ENCODE measurements around the gene HERPUD1. TPM values are rescaled to one million over a fixed set of nuclear protein-coding genes. Genes with fewer than 3 reads are reported as not detected.

HERPUD1 gene
- total and polyA plus RNA-seq, 4 donors: 57.8 to 219 (median 118) TPM

- H3K4me1 ChIP-seq (ENCODE audit: control insufficient read depth in 4 of 4, insufficient read depth in 4 of 4, low read length in 3 of 4): peaks cover 0 to 5% (median 2%) of the 10 kb centered on the region in 4 donors
Measured at GRCh38 chr16:56970934-56971767, 39.2 kb downstream of the HERPUD1 start.

DNA sequence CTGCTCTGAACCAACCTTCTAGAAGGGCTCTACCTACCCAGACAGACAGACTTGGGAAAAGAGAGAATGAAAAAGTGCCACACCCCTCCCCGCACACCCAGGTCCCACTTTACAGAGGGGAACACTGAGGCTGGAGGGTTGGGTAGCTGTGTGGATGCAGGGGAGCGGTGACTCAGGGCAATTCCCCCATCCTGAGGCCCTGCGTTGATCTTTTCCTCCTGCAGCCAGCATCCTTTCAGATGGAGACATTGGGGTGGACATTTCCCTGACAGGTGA is 39.8 kb downstream of the HERPUD1 start:
- no peaks in the 10 kb centered on the region for H3K36me3 ChIP-seq (ENCODE audit: control insufficient read depth in 4 of 4, insufficient read depth in 3 of 4, low read depth in 1 of 4, low read length in 3 of 4)
- H3K27ac ChIP-seq (ENCODE audit: low read depth in 1 of 2, low read length in 2 of 2): no peak overlapping the region
- no peaks in the 10 kb centered on the region for H3K27me3 ChIP-seq (ENCODE audit: control insufficient read depth in 4 of 4, insufficient read depth in 4 of 4, low read length in 3 of 4)
- no peak overlapping the region for H3K4me3 ChIP-seq (ENCODE audit: low read depth in 1 of 3, low read length in 3 of 3)
- H3K9me3 ChIP-seq (ENCODE audit: control insufficient read depth in 4 of 4, low read length in 3 of 4): no peaks in the 10 kb centered on the region
- H3K4me1 ChIP-seq (ENCODE audit: control insufficient read depth in 4 of 4, insufficient read depth in 4 of 4, low read length in 3 of 4): peaks cover 0 to 4% (median 1%) of the 10 kb centered on the region in 4 donors
- no peak overlapping the region for H3K9ac ChIP-seq (ENCODE audit: low read depth in 1 of 2, low read length in 2 of 2)
- no peak for DNase-seq (ENCODE audit: low spot score)
- WGBS: 95% methylated on average over 3 of the region's 3 CpGs
- TF ChIP-seq JUND (IDR thresholded peaks at IDR 0.05): no peak
- TF ChIP-seq ZBTB33 (IDR thresholded peaks at IDR 0.05): no peak
- TF ChIP-seq MAX (IDR thresholded peaks at IDR 0.05): no peak
- no peak for TF ChIP-seq REST (IDR thresholded peaks at IDR 0.05)
- no peak for TF ChIP-seq HNF4A (conservative IDR thresholded peaks at IDR 0.05)
- TF ChIP-seq RAD21 (IDR thresholded peaks at IDR 0.05): no peak
- no peak for TF ChIP-seq NR2F2 (IDR thresholded peaks at IDR 0.05)
- TF ChIP-seq, protein P1, sequence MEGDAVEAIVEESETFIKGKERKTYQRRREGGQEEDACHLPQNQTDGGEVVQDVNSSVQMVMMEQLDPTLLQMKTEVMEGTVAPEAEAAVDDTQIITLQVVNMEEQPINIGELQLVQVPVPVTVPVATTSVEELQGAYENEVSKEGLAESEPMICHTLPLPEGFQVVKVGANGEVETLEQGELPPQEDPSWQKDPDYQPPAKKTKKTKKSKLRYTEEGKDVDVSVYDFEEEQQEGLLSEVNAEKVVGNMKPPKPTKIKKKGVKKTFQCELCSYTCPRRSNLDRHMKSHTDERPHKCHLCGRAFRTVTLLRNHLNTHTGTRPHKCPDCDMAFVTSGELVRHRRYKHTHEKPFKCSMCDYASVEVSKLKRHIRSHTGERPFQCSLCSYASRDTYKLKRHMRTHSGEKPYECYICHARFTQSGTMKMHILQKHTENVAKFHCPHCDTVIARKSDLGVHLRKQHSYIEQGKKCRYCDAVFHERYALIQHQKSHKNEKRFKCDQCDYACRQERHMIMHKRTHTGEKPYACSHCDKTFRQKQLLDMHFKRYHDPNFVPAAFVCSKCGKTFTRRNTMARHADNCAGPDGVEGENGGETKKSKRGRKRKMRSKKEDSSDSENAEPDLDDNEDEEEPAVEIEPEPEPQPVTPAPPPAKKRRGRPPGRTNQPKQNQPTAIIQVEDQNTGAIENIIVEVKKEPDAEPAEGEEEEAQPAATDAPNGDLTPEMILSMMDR (IDR thresholded peaks at IDR 0.05; ENCODE audit: low read depth, low read length, missing input control): no peak
- no peak for TF ChIP-seq GABPA (IDR thresholded peaks at IDR 0.05 in 1 of 2, conservative IDR thresholded peaks at IDR 0.05 in 1 of 2)
- TF ChIP-seq FOXA1 (IDR thresholded peaks at IDR 0.05): no peak
- TF ChIP-seq YY1 (IDR thresholded peaks at IDR 0.05): no peak

More at GRCh38 chr16:56970934-56971767, 39.2 kb downstream of the HERPUD1 start:
- no peak overlapping the region for H3K9ac ChIP-seq (ENCODE audit: low read depth in 1 of 2, low read length in 2 of 2)
- no peak overlapping the region for H3K27ac ChIP-seq (ENCODE audit: low read depth in 1 of 2, low read length in 2 of 2)
- DNase-seq (ENCODE audit: low spot score): no peak
- no peak overlapping the region for H3K4me3 ChIP-seq (ENCODE audit: low read depth in 1 of 3, low read length in 3 of 3)
- H3K36me3 ChIP-seq (ENCODE audit: control insufficient read depth in 4 of 4, insufficient read depth in 3 of 4, low read depth in 1 of 4, low read length in 3 of 4): no peaks in the 10 kb centered on the region
- no peak for TF ChIP-seq ZBTB33 (IDR thresholded peaks at IDR 0.05)
- TF ChIP-seq TAF1 (conservative IDR thresholded peaks at IDR 0.05): no peak
- TF ChIP-seq HNF4G (IDR thresholded peaks at IDR 0.05): no peak
- no peak for TF ChIP-seq FOXA2 (IDR thresholded peaks at IDR 0.05)
- TF ChIP-seq GABPA (IDR thresholded peaks at IDR 0.05 in 1 of 2, conservative IDR thresholded peaks at IDR 0.05 in 1 of 2): no peak
- TF ChIP-seq JUND (IDR thresholded peaks at IDR 0.05): no peak
- no peak for TF ChIP-seq EGR1 (IDR thresholded peaks at IDR 0.05; ENCODE audit: low read depth in 2 of 2)
- TF ChIP-seq, protein P1 (IDR thresholded peaks at IDR 0.05; ENCODE audit: low read depth, low read length, missing input control): no peak
- TF ChIP-seq RXRA (IDR thresholded peaks at IDR 0.05): no peak
- no peak for TF ChIP-seq YY1 (IDR thresholded peaks at IDR 0.05)
- no peak for TF ChIP-seq RAD21 (IDR thresholded peaks at IDR 0.05)
- no peak for TF ChIP-seq NR2F2 (IDR thresholded peaks at IDR 0.05)
- no peak for TF ChIP-seq HNF4A (conservative IDR thresholded peaks at IDR 0.05)
- WGBS: 79% methylated on average over 8 of the region's 8 CpGs
- no peaks in the 10 kb centered on the region for H3K9me3 ChIP-seq (ENCODE audit: control insufficient read depth in 4 of 4, low read length in 3 of 4)
- H3K27me3 ChIP-seq (ENCODE audit: control insufficient read depth in 4 of 4, insufficient read depth in 4 of 4, low read length in 3 of 4): no peaks in the 10 kb centered on the region
